HG02852 (cell line): Measurements from ENCODE around the gene CYP19A1.
A peak's percentile ranks its signal among the peaks of the same experiment; 100 is the strongest.

Experiments used
- ATAC-seq: cut with Tn5 transposase; IDR thresholded peaks from one replicate; pipeline ENCODE4 v1.9.1; 2021; ENCODE audit warnings: mild to moderate bottlenecking, moderate library complexity; ENCODE audit not compliant: unreplicated experiment

Gene CYP19A1

DNA sequence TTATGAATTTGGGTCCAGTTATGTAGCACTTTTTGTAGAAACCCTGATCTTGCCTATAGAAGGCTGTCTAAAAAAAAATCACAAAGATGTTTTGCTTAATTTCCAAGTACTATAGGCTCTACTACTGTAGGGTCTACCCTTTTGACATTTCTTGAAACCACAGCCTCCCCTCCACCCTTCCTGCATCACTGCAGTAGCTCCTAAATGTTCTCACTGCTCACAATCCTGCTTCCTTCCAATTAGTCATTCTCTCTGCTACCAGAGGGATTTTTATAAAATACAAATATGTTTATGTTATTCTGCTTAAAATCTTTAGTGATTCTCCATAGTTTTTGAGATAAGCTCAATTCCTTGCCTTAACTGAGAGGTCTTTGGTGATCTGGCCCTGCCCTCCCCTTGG lies 114.0 kb downstream of the CYP19A1 start:
- no peak for ATAC-seq

DNA sequence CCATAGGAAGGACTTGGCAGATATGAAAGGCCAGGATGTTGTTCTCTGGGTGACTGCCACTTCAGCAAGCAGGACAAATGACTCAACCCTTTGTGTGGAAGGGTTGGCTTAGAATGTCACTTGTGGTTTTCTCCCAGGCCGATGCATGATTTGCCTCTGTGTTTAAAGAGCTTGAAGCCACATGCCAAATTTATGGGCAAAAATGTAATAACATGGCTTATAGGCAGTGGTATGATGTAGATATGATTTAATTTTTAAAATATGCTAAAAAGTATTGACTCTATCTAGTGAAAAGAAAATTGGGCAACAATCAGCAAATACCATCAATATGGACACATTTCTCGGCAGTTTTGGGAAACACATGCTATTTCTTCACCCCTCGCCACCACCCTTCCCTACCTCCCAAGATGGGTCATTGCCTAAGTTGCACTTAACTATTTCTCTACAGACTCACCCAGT lies 114.6 kb downstream of the CYP19A1 start:
- ATAC-seq = no peak

DNA sequence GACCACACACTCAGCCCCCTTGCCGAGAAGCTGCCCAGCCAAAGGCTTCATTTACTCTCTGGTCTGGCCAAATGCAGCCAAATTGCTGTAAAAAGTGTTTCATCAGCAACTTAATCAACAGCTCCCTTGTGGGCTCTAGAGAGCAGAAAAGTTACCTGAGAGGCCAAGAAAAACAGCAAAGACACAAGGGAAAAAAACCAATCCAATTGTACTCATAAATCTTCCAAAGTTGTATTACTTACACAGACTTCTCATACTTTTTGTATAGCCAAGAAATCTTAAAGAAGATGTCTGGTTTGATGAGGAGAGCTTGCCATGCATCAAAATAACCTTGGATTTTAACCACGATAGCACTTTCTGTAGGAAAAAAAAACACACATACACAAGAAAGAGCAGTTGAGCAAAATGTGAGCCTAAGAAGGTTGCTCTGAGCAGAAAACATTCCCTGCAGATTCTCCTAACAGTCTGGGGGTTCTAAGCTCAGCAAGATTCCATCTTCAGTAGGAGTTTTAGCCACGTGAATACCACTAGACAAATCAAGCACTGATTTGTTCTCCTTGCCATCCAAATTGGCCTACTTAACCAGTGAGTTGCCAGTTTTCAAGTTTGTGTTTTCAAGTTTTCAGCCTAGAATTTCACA lies 120.0 kb downstream of the CYP19A1 start:
- ATAC-seq = no peak

DNA sequence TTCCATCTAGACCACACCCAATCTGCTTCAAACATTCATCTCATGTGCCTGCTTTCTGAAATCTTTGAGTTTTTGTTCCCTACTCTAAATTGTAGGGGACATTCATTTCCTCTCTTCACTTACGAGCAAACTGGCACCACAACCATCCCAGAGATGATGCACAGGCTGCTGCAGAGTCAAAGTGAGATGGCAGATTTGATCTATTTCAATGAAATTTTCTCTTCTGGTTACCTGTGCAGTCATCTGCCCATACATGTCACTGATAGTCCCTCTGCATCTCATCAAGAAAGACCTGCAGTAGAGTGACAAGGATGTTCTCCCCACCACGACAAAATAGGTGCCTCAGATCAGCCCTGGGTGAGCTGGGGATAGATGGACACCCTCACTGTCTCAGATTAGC lies 125.5 kb downstream of the CYP19A1 start:
- no peak for ATAC-seq

DNA sequence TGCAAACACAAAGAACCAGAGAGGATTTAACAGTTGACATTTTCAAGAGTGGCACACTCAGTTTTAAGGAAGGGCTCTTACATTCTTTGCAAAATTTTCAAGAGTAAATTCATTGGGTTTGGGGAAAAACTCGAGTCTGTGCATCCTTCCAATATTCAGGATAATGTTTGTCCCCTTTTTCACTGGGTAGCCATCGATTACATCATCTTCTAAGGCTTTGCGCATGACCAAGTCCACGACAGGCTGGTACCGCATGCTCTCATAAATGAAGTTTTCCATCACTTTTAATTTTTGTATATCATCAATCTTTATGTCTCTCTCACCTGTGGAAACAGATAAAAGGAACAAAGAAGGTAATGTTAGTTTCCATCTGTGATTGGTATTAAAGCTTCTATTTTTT lies 126.2 kb downstream of the CYP19A1 start:
- ATAC-seq = no peak

DNA sequence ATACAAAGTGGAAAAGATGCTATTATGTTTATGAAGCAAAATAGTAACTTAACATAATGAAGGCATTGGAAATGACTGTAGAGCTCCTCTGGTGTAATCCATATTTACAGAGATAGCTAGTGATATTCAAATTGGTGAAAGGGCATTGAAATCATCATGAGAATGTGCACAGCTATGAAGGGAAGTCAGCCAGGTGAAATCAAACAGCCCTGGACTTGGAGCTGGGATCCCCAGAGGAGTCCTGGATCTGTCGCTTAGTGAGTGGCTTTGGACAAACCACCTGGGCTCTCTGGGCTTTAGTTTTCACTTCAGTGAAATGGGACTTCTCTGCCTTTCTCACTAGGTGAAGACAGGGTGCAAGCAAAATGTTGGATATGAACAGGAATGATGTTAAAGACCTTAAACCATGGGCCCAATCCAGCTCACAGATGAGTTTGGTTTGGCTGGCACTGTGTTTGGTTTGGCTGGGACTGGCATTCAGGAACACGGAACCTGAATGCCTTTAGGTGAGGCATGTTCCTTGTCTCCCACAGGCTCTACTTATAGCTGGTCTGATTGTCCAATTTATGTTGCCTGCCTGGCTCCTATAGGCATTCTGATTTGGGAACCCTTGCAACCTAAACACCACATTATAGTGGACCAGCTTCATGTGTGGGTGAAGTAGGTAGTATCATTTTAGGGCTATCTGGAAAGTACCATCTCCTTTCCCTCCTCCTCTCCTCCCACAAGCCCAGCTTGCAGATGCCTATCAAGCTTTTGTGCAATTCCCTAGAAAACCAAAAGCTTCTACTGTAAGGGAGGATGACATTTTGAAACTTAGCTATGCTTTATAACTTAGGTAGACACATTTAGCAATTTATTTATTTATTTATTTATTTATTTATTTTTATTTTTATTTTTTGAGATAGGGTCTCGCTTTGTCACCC lies 133.1 kb downstream of the CYP19A1 start:
- no peak for ATAC-seq

DNA sequence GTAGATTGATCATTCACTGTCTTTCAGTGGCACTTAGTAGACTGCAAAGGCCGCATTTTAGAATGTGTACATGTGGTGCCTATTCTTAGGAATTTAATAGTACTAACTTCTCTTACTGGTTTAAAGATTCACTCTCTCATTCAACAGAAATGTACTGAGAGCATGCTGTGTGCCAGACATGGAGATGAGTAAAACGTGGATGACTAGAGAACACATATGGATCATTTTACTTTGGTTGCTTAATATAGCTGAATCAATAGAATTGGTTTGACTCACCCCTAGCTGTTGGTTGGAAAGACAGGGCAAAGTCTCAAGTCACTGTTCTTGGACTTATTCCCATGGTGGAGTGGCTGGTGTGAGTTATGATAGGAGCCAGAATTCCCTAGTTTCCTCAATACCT lies 134.6 kb downstream of the CYP19A1 start:
- no peak for ATAC-seq

DNA sequence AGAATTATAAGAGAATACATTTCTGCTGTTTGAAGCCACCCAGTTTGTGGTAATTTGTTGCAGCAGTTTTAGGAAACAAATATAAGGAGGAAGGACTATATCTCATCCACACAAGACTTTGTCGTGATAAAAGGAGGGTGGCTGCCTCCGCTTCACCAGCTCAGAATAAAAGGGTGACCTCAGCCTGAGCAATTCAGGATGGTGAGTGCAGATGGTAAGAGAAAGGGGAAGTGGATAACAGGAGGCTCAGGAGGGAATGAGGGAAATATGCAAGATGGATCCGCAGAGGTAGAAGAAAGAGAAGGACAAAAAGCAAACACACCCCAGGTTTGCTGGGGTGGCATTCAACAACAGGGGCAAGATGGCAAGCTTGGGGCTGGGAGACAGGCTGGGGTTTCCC lies 135.6 kb downstream of the CYP19A1 start:
- ATAC-seq = no peak

DNA sequence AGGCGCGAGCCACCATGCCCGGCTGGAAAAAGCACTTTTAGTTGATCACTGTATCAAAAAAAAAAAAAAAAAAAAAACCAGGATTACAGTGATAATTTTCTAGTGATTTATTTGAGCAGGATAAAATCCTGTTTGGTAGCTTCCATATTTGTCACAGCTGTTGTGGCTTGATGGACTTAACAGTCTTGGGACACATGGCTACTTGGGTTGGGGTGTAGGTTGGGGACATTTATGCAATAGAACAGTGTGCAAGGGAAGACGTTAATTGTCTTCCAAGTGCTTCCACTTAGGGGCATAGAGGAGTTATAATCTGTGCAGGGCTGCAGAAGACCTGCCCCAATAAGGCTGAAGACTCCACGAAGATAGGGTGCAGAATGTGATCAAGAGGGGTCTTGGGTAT lies 136.8 kb downstream of the CYP19A1 start:
- ATAC-seq = no peak

DNA sequence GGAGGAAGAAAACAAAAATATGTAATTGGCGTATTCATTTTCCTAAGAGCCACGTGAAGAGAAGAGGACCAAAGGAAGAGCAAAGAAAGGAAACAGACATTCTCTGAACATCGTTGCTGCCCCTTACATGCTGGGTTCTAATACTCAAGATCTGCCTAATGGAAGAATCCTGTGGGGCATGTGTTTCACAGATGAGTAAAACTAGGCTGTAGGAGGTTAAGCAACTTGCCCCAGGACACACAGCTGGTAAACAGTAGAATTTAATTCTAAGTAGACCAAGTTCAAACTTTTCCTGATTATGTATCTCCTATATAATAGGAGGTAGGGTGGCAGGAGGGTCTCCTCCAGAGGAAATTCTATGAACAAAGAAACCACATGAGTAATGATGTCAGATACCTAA lies 137.6 kb downstream of the CYP19A1 start:
- no peak for ATAC-seq

DNA sequence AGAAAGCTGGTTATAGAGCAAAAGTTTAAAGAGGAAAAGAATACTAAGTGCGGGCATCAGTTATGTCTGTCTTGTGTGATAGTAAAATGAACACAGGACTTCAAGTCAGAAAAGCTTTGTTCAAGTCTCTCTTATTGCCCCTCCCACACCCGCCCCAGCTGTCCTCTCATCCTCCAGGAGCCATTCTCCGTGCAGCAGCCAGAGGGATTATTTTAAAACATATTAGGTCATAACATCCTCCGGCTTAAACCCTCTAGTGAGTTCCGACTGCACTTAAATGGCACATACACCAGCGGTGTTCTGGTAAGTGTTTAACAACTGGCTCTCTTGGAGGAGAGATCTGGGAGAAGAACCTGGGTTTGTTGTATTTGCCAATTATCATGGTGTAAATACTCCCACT lies 138.9 kb downstream of the CYP19A1 start:
- ATAC-seq = no peak

DNA sequence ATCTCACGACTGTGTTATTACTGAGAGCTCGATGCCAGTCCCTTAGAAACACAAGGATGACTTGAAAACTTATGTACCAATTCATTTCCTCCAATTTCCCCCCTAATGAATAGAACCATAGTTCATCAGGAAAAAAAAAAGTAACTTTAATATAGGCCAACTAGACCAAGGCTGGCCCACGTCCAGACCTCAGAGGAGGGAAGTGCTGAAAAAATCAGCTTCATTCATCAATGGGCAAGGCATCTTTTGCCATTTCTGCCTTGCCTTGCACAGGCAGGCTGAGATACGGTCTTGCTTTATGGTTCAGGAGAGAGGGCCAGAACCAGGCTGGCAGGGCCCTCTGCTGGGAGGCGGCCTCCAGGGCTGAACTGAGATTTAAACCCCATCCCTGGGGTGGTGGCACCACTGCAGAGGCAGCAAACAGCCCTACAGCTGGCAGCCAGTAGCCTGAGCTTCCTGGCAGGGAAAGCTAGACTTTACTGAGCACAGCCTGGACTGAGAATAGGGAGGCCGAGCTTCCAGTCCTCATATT lies 139.6 kb downstream of the CYP19A1 start:
- ATAC-seq = no peak

DNA sequence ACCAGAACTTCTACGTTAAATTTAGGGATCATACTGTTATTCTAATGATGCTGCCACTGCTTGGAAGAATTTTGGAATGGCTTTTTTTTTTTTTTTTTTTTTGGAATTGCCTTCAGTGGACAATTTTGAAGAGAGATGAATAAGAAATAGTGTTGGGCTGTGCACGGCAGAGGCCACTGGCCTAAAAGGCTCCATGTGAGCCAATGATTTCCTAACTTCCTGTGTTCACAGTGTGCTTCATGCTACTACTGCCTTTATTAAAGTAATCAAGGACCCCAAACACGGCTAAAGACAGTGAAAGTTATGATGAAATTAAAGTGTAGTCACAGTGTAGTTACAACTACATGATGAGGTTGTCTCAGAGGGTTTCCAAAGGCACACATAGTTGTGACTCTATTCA lies 142.9 kb downstream of the CYP19A1 start:
- no peak for ATAC-seq

DNA sequence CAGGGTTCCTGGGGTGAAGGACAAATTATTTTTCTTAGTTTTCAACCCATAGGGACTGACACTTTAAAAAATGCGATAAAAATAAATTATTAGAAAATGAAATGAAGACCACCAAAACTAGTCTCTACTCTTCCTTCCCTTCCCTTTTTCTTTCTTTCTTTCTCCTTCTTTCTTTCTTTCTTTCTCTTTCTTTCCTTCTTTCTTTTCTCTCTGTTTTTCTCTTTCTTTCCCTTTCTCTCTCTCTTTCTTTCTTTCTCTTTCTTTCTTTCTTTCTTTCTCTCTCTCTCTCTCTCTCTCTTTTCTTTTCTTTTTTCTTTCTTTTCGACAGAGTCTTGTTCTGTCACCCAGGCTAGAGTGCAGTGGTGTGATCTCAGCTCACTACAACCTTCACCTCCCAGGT lies 144.4 kb downstream of the CYP19A1 start:
- no peak for ATAC-seq

DNA sequence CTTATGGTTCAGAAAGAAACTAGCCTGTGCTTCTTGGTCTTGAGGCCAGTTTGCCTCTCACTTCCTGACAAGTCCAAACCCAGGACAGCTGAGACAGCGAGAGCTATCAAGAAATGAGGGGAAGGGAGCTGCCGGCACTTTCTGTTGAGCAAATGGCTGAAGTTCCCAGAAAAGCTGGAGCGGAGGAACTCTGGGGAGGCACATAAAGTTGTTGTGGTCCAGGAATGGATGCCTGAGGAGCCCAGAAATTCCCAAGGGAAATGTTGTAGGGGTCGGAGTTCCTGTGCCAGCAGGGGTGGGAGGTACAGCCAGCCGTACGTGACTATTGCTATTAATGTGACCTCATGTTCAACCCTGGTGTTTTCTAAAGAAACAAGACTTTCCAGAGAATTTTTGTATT lies 144.9 kb downstream of the CYP19A1 start:
- ATAC-seq = no peak

DNA sequence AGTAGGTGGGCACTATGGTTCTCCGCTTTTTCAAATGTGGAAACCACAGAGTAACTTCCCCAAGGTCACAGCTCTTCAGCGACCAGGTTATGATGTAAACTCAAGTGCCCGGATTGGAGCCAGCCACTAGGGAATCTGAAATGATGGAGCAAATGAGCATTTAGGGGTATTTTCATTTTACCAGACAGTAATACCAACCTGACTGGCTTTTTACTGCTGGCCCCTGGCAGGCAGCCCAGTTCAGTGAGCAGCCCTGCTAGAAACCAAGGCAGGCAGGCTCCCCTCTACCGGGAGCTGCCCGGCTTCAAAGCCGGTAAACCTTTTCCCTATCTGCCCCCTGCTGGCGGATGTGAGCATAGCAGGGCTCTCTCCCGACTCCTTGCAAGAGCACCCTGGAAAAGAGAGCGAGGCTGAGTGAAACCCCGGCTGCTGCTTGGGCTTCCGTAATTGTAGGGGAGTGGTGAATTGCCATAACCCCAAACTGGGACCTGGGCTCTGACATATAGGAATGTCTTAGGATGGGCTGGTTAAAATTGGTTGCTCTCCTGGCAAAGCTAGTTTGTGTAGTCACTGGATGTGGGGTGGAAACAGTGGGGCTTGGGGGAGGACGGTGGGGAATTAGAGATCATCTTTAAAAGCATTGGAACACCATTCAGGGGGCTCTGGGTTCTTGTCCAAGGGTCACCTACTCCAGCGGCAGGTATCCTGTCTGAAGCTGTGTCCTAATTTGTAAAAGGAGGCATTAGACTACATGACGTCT lies 145.7 kb downstream of the CYP19A1 start:
- peak; percentile 73 for ATAC-seq

DNA sequence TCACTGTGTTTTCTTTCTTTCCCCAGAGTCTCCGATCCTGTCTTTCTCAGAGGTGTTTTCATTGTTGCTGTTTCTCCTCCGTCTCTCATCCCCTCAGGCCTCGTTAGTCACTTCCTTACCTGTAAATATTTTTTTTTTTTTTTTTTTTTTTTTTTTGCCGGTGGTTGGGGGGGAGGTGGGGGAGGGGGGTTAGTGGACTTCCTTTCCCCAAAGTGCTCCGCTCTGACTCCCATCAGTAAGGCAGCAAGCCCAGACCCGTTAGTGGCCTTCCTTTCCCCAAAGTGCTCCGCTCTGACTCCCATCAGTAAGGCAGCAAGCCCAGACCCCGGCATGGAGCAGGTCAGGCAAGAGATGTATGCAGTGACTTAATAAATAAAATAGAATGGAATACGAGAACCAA lies 146.6 kb downstream of the CYP19A1 start:
- ATAC-seq = no peak

DNA sequence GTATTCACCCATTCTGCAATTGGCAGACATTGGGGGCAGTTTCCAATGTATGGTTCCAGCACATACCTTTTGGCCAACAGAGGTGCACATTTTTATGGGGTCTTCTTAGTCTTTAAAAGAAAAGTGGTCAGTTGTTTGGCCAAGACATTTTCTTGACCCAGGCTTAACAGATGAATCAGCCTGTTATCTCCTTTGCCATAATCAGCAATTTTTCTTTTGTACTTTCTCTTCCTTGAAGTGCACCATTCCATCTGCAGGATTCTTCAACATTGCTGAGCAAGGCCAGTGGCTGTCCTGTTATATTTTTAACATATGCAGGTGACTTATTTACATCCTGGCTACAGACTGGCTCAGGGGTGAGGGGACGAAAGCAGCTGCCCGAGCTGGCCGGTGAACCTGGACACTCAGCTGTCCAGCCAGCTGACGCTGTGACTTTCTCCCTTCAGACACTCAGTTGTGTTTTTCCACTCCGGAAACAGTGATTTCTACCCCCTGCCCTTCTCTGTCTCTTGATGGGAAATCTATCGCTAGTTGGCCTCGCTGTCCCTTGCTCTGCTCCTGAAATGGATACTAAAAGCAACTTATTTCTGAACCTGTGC lies 147.2 kb downstream of the CYP19A1 start:
- no peak for ATAC-seq

DNA sequence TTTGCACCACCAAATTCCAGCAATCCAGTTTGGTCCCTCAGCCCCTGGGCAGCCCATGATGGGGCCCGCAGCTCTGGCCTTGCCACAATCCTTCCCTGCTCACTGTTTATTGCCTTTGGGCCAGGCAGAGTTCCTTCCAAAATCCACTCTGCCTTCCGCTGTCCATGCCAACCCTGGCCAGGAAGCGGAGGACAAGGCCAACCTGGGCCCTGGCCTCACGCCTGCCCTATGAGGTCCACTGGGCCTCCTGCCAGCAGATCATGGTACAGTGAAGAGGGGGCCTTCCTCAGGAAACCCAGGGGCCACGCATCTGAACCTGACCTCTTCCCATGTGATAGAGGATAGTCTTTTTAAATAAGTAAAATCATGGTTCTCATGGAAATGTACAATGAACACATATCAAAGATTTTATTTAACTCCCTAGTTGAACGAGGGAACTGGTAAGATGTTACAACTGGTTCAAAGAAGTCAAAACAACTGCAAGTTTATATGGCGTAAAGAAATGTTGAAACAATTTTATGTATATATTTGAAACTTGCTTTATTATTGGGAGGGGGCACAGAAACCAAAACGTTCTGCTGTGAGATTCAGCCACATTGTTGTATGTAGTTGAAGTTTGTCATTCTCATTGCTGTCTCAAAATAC lies 147.8 kb downstream of the CYP19A1 start:
- no peak for ATAC-seq

DNA sequence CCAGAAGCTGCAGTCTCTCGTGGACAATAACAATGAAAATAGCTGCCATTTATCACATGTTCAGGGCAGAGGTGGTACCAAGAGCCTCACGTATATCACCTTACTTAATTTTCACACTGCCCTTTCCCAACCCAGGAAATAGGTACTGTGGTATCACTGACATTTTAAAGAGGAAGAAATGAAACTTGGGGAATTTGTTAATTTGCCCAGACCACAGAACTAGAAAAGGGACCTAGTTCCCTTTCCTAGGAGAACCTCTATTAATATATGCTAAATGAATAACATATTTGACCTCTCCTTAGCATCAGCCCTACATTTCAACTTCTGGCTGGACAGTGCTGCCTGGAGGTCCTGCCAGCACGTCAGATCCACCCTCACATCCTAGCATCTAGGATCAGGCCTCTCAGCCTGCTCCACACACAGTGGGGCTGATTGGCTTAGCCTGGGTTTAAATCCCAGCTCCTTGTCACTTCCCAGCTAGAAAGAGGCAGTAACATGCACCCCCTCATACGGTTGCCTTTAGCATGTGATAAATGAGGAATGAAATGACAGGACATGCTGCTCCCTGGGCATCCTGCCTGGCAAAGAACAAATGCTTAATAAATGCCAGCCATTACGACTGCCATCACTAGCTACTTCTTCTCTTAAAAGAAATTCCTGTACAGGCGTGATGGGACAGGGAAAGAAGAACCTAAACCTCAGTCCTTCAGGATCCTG lies 148.6 kb downstream of the CYP19A1 start:
- ATAC-seq = no peak
